ENCODE measurements around the gene TLE3. TPM values are rescaled to one million over a fixed set of nuclear protein-coding genes. Genes with fewer than 3 reads are reported as not detected.

Gene TLE3
- total and polyA plus RNA-seq, 2 of the 4 experiments (the other 2 are of a cell fraction) = 6.5 to 16.3 TPM

DNA sequence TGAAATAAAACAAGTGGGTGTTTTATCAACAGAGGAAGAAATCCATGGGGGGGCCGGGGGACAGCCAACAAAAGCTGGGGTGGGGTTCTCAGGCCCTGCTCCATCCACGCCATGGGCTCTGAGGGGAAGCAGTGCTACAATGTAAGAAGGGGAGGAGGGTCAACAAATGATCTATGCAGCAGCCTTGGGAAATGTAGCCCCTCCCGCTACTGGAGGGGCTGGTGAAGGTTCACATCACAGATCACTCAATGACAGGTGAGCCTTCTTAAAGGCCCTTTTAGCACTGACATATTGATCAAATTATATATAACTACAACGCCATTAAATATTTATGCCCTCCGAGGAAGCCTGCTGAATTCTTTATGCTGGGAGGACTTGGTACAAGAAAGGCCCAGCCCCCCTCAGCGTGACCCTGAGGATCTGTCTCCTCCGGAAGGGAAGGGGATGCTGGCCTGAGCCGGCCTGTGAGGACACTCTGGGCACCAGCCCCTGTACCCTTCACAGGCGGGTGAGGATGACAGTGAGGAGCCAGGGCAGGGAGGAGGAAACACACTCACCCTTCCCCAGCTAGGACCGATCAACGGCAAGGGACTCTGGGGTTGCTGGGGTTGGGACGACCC lies 15.3 kb downstream of the TLE3 start:
- dilution Hi-C loops (cut with HindIII; ENCODE audit: low sequenced_read_pairs, unreplicated experiment) = no loop called here

More for the DNA sequence above, 15.3 kb downstream of the TLE3 start:
- H2BK15ac ChIP-seq (ENCODE audit: low read depth, low read length) = no peak overlapping the region
- no peak overlapping the region for H2BK5ac ChIP-seq (ENCODE audit: low read depth, low read length, poor library complexity, severe bottlenecking)
- no peak overlapping the region for H2AK5ac ChIP-seq (ENCODE audit: low read depth, low read length)
- H3K9ac ChIP-seq (ENCODE audit: low read depth, low read length) = no peak overlapping the region
- ATAC-seq (ENCODE audit: low read depth) (no peak), DNase-seq (no peak)
- H2AK9ac ChIP-seq (replicated peaks; ENCODE audit: low read depth, low read length, poor library complexity) = no peak overlapping the region
- no peak overlapping the region for H3K27ac ChIP-seq (ENCODE audit: insufficient read depth, low read length)
- no peak overlapping the region for H3K4me3 ChIP-seq (ENCODE audit: insufficient read depth, low read depth, low read length)
- BruUV-seq (replicated peaks) = no TSS peak
- peaks cover 40 to 84% of the 10 kb centered on the region in 2 experiments for H3K79me1 ChIP-seq (ENCODE audit: low read depth in 1 of 2, low read length in 2 of 2)
- H2BK120ac ChIP-seq (ENCODE audit: low read depth, low read length) = no peak overlapping the region
- H3K56ac ChIP-seq (ENCODE audit: extremely low read depth, insufficient read depth, low read length) = no peak overlapping the region
- intact Hi-C loops (cut with micrococcal nuclease) (no loop called here), in situ Hi-C loops (cut with MboI; ENCODE audit: low sequenced_read_pairs) (loop anchor here (25.0 kb wide), 1 partner anchor 405 kb away; no protein-coding TSS in a partner anchor)
- H4K20me1 ChIP-seq (ENCODE audit: insufficient read depth, low read length) = peaks cover 79% of the 10 kb centered on the region
- H3K23ac ChIP-seq (ENCODE audit: low read depth, low read length) = no peak overlapping the region
- H2AFZ ChIP-seq (replicated peaks; ENCODE audit: low read length, poor library complexity) = no peak overlapping the region
- no peak overlapping the region for H3K18ac ChIP-seq (ENCODE audit: low read depth, low read length)
- H3K4ac ChIP-seq (ENCODE audit: low read depth, low read length) = no peak overlapping the region
- peaks cover 63% of the 10 kb centered on the region for H3K36me3 ChIP-seq (ENCODE audit: control insufficient read depth, insufficient read depth, low read length)
- H3K4me2 ChIP-seq (ENCODE audit: low read depth, low read length) = no peak overlapping the region
- POLR2A ChIA-PET (ENCODE audit: unreplicated experiment) = no interaction called here
- peaks cover 19% of the 10 kb centered on the region for H3K9me1 ChIP-seq (ENCODE audit: insufficient read depth, low read length)
- no peak overlapping the region for H4K5ac ChIP-seq (ENCODE audit: low read depth, low read length)
- no peak overlapping the region for H2BK20ac ChIP-seq (ENCODE audit: low read depth, low read length)
- no peaks in the 10 kb centered on the region for H3K9me3 ChIP-seq (ENCODE audit: control insufficient read depth, insufficient read depth, low read length)
- no peak overlapping the region for H4K91ac ChIP-seq (ENCODE audit: insufficient read depth, low read depth, low read length)
- CTCF ChIA-PET = no interaction called here
- H3K14ac ChIP-seq (replicated peaks; ENCODE audit: low read depth, low read length) = no peak overlapping the region
- WGBS, 2 experiments (ENCODE audit: extremely low coverage in 2 of 2, insufficient read length in 1 of 2) = no CpG with 5 or more reads among the region's 12 CpGs
- H3K4me1 ChIP-seq (ENCODE audit: control insufficient read depth, insufficient read depth, low read length) = peaks cover 2% of the 10 kb centered on the region; the same call in 1 of the 2 replicates
- H4K8ac ChIP-seq (ENCODE audit: low read depth in 2 of 2, low read length in 2 of 2) = no peak overlapping the region
- TF ChIP-seq MXI1 (IDR thresholded peaks at IDR 0.05; ENCODE audit: borderline replicate concordance, low read depth, low read length) (no peak), BHLHE40 (IDR thresholded peaks at IDR 0.05; ENCODE audit: low read depth, low read length) (no peak)
- H3K27me3 ChIP-seq (ENCODE audit: control insufficient read depth, insufficient read depth, low read length) = no peaks in the 10 kb centered on the region
